Mammary epithelial cell (primary cell): ENCODE results near the gene RALGAPA1.

ENCODE experiments used
- CTCF ChIP-seq, 2 donors: IDR thresholded peaks in 1 of 2; conservative IDR thresholded peaks in 1 of 2; 2 replicates each; pipeline ENCODE4 v1.5.1; 2011 to 2012; ENCODE audit warnings: inconsistent platforms in 2 of 2, low read length in 2 of 2, mild to moderate bottlenecking in 2 of 2, control low read depth in 1 of 2, low read depth in 1 of 2; ENCODE audit not compliant: insufficient read depth in 1 of 2; ENCODE audit errors: extremely low read depth in 1 of 2
- EZH2 ChIP-seq: IDR thresholded peaks from 2 replicates; pipeline ENCODE4 v1.6.1; 2012; ENCODE audit warnings: low read length, inconsistent platforms, borderline replicate concordance

- TF ChIP-seq CTCF (conservative IDR thresholded peaks at IDR 0.05 in 1 of 2, IDR thresholded peaks at IDR 0.05 in 1 of 2; ENCODE audit: extremely low read depth in 1 of 2, insufficient read depth in 1 of 2, low read depth in 1 of 2, low read length in 2 of 2) (no peak), EZH2 (peak; percentile 84)
Measured at GRCh38 chr14:35534873-35535482, 274.1 kb downstream of the RALGAPA1 start.
